GM23338 (cell line): ENCODE data around the gene GALNT9. TPM values are rescaled to one million over a fixed set of nuclear protein-coding genes. Genes with fewer than 3 reads are reported as not detected.

Source experiments
- ATAC-seq: fragments of 200-7000 bp; cut with Tn5 transposase; 3 replicates; pipeline ENCODE4 v1.9.1; 2020
- DNase-seq: peaks from one replicate; pipeline ENCODE4 v3.0.0-alpha.2; 2015; ENCODE audit warnings: low spot score
- H2AFZ ChIP-seq: fragments of 200-600 bp; sonication (generic); 2 replicates; pipeline ENCODE4 v1.8.0; 2016; ENCODE audit warnings: antibody characterized with exemption, mild to moderate bottlenecking, moderate library complexity
- H3F3A ChIP-seq: fragments of 200-600 bp; sonication (generic); replicated peaks from 2 replicates; pipeline ENCODE4 v1.8.0; 2017; ENCODE audit warnings: antibody characterized with exemption, mixed run types, low read depth
- H3K27ac ChIP-seq: fragments of 200-600 bp; sonication (generic); 2 replicates; pipeline ENCODE4 v1.6.1; 2016; ENCODE audit warnings: low read depth
- H3K27me3 ChIP-seq: fragments of 200-600 bp; sonication (generic); 2 replicates; pipeline ENCODE4 v1.8.0; 2016; ENCODE audit warnings: mild to moderate bottlenecking, mixed run types, moderate library complexity; ENCODE audit not compliant: insufficient read depth
- H3K36me3 ChIP-seq: fragments of 200-600 bp; sonication (generic); 2 replicates; pipeline ENCODE4 v1.8.0; 2016; ENCODE audit warnings: mild to moderate bottlenecking; ENCODE audit not compliant: insufficient read depth
- H3K4me1 ChIP-seq: fragments of 200-600 bp; sonication (generic); 2 replicates; pipeline ENCODE4 v1.8.0; 2016; ENCODE audit warnings: mild to moderate bottlenecking, moderate library complexity; ENCODE audit not compliant: insufficient read depth
- H3K4me2 ChIP-seq: fragments of 200-600 bp; sonication (generic); 2 replicates; pipeline ENCODE4 v1.7.1; 2017; ENCODE audit warnings: mixed run types
- H3K4me3 ChIP-seq: fragments of 200-600 bp; sonication (generic); 2 replicates; pipeline ENCODE4 v1.6.1; 2016; ENCODE audit warnings: mixed run types
- H3K79me2 ChIP-seq: fragments of 200-600 bp; sonication (generic); replicated peaks from 2 replicates; pipeline ENCODE4 v1.8.0; 2017; ENCODE audit warnings: mild to moderate bottlenecking; ENCODE audit not compliant: insufficient read depth
- H3K9me2 ChIP-seq: fragments of 200-600 bp; sonication (generic); 2 replicates; pipeline ENCODE4 v1.8.0; 2017; ENCODE audit not compliant: insufficient read depth
- H4K20me1 ChIP-seq: fragments of 200-600 bp; sonication (generic); replicated peaks from 2 replicates; pipeline ENCODE4 v1.8.0; 2017; ENCODE audit warnings: mild to moderate bottlenecking; ENCODE audit not compliant: insufficient read depth
- H3K27ac Mint-ChIP-seq: 2 replicates; pipeline ENCODE4 v1.8.0; 2020; ENCODE audit warnings: inconsistent platforms, mild to moderate bottlenecking, moderate library complexity, mixed read lengths
- H3K27me3 Mint-ChIP-seq: 3 replicates; pipeline ENCODE4 v1.8.0; 2022; ENCODE audit warnings: low read depth, mild to moderate bottlenecking, moderate library complexity, mixed read lengths, inconsistent platforms; ENCODE audit not compliant: insufficient read depth, poor library complexity
- H3K36me3 Mint-ChIP-seq: 3 replicates; pipeline ENCODE4 v1.8.0; 2021; ENCODE audit warnings: low read depth, mild to moderate bottlenecking, inconsistent platforms, moderate library complexity, mixed read lengths
- H3K4me1 Mint-ChIP-seq: 3 replicates; pipeline ENCODE4 v1.8.0; 2020; ENCODE audit warnings: mild to moderate bottlenecking, inconsistent platforms, mixed read lengths
- H3K4me3 Mint-ChIP-seq: 3 replicates; pipeline ENCODE4 v1.8.0; 2021; ENCODE audit warnings: moderate library complexity, mild to moderate bottlenecking, inconsistent platforms, mixed read lengths
- H3K9me3 Mint-ChIP-seq: 3 replicates; pipeline ENCODE4 v1.8.0; 2020; ENCODE audit warnings: moderate library complexity, mild to moderate bottlenecking, inconsistent platforms, mixed read lengths
- CREB1 ChIP-seq: fragments of 250-450 bp; sonication (Bioruptor Pico); IDR thresholded peaks from 2 replicates; pipeline ENCODE4 v1.5.0; 2020; ENCODE audit warnings: low read depth, mild to moderate bottlenecking, moderate library complexity
- CTCF ChIP-seq, 2 experiments: fragments of 200-600 bp in 1 of 2; sonication (generic) in 1 of 2; conservative IDR thresholded peaks; 2 replicates each; pipeline versions ENCODE4 v1.5.1 to v1.6.1; 2016 to 2017; ENCODE audit warnings: antibody characterized with exemption in 2 of 2, low read depth in 2 of 2, mild to moderate bottlenecking in 2 of 2, moderate library complexity in 1 of 2
- EZH2 ChIP-seq: fragments of 200-600 bp; sonication (generic); IDR thresholded peaks from one replicate; pipeline ENCODE4 v1.8.0; 2017; ENCODE audit warnings: antibody characterized with exemption, mild to moderate bottlenecking, low read depth; ENCODE audit not compliant: unreplicated experiment
- EZH2phosphoT487 ChIP-seq: fragments of 200-600 bp; sonication (generic); IDR thresholded peaks from one replicate; pipeline ENCODE4 v1.8.1; 2018; ENCODE audit warnings: antibody characterized with exemption; ENCODE audit not compliant: unreplicated experiment
- JUNB ChIP-seq: IDR thresholded peaks from one replicate; pipeline ENCODE4 v1.6.1; 2016; ENCODE audit warnings: antibody characterized with exemption; ENCODE audit not compliant: unreplicated experiment
- NANOG ChIP-seq: IDR thresholded peaks from 2 replicates; pipeline ENCODE4 v1.6.1; 2016; ENCODE audit warnings: antibody characterized with exemption, borderline replicate concordance
- POLR2AphosphoS5 ChIP-seq: IDR thresholded peaks from 2 replicates; pipeline ENCODE4 v1.6.1; 2016; ENCODE audit warnings: antibody characterized with exemption, low read depth
- STAT1 ChIP-seq: IDR thresholded peaks from one replicate; pipeline ENCODE4 v1.6.1; 2016; ENCODE audit warnings: antibody characterized with exemption; ENCODE audit not compliant: unreplicated experiment
- ZNF114 ChIP-seq: fragments of 250-450 bp; sonication (Bioruptor Pico); IDR thresholded peaks from 2 replicates; pipeline ENCODE4 v1.5.0; 2020; ENCODE audit warnings: mild to moderate bottlenecking, moderate library complexity
- ZNF331 ChIP-seq: fragments of 250-450 bp; sonication (Bioruptor Pico); IDR thresholded peaks from 2 replicates; pipeline ENCODE4 v1.5.0; 2020; ENCODE audit warnings: low read depth, mild to moderate bottlenecking, moderate library complexity
- ZNF462 ChIP-seq: fragments of 250-450 bp; sonication (Bioruptor Pico); IDR thresholded peaks from 2 replicates; pipeline ENCODE4 v1.5.0; 2020; ENCODE audit warnings: mild to moderate bottlenecking, moderate library complexity
- polyA plus RNA-seq: library from polyadenylated mRNA; unstranded; fragments of >200 nt; fragmentation: Nextera tagmentation; extraction: Ambion mirVana; gene quantifications from 2 replicates; pipeline ENCODE4 v1.2.1, GENCODE V29; 2016
- total RNA-seq: library from RNA; depleted of rRNA; stranded (reverse); fragments of >200 nt; shearing (Covaris generic); gene quantifications from 2 replicates; pipeline ENCODE4 v1.2.3, GENCODE V29; 2014
- TF ChIP-seq, protein P1 (sequence below): IDR thresholded peaks from one replicate; pipeline ENCODE4 v1.6.1; 2018; ENCODE audit warnings: antibody characterized with exemption; ENCODE audit not compliant: unreplicated experiment
- TF ChIP-seq, protein P2 (sequence below): IDR thresholded peaks from 2 replicates; pipeline ENCODE4 v1.6.1; 2016; ENCODE audit warnings: antibody characterized with exemption

GALNT9 gene
- total and polyA plus RNA-seq, 2 experiments from 2014 or later: 0.81 to 2.5 TPM

- H3K27ac Mint-ChIP-seq: no peak overlapping the region
- no peak for DNase-seq
Observed at GRCh38 chr12:132259364-132259871, 70.0 kb downstream of the GALNT9 start.

More at GRCh38 chr12:132259364-132259871, 70.0 kb downstream of the GALNT9 start:
- no peaks in the 10 kb centered on the region for H3K9me2 ChIP-seq
- ATAC-seq: no peak
- no peaks in the 10 kb centered on the region for H3F3A ChIP-seq
- no peak overlapping the region for H2AFZ ChIP-seq
- Mint-ChIP-seq H3K36me3 (no peaks in the 10 kb centered on the region; the same call in 2 of the 3 replicates), H3K9me3 (no peaks in the 10 kb centered on the region; the same call in 2 of the 3 replicates), H3K4me3 (no peak overlapping the region), H3K27me3 (peaks cover 16% of the 10 kb centered on the region), H3K4me1 (peaks cover 16% of the 10 kb centered on the region)
- H3K27ac ChIP-seq: no peak overlapping the region
- H3K4me3 ChIP-seq: no peak overlapping the region
- no peak overlapping the region for H3K4me2 ChIP-seq
- H3K79me2 ChIP-seq: no peaks in the 10 kb centered on the region
- no peaks in the 10 kb centered on the region for H4K20me1 ChIP-seq
- no peaks in the 10 kb centered on the region for H3K36me3 ChIP-seq
- H3K27me3 ChIP-seq: no peaks in the 10 kb centered on the region
- peaks cover 12% of the 10 kb centered on the region; the same call in 1 of the 2 replicates for H3K4me1 ChIP-seq
- TF ChIP-seq, protein P1, sequence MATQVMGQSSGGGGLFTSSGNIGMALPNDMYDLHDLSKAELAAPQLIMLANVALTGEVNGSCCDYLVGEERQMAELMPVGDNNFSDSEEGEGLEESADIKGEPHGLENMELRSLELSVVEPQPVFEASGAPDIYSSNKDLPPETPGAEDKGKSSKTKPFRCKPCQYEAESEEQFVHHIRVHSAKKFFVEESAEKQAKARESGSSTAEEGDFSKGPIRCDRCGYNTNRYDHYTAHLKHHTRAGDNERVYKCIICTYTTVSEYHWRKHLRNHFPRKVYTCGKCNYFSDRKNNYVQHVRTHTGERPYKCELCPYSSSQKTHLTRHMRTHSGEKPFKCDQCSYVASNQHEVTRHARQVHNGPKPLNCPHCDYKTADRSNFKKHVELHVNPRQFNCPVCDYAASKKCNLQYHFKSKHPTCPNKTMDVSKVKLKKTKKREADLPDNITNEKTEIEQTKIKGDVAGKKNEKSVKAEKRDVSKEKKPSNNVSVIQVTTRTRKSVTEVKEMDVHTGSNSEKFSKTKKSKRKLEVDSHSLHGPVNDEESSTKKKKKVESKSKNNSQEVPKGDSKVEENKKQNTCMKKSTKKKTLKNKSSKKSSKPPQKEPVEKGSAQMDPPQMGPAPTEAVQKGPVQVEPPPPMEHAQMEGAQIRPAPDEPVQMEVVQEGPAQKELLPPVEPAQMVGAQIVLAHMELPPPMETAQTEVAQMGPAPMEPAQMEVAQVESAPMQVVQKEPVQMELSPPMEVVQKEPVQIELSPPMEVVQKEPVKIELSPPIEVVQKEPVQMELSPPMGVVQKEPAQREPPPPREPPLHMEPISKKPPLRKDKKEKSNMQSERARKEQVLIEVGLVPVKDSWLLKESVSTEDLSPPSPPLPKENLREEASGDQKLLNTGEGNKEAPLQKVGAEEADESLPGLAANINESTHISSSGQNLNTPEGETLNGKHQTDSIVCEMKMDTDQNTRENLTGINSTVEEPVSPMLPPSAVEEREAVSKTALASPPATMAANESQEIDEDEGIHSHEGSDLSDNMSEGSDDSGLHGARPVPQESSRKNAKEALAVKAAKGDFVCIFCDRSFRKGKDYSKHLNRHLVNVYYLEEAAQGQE: no peak
- TF ChIP-seq ZNF331 (CRISPR knock-in tag) (no peak), CREB1 (CRISPR knock-in tag) (no peak), EZH2 (no peak), STAT1 (no peak), EZH2phosphoT487 (no peak), POLR2AphosphoS5 (no peak), ZNF114 (CRISPR knock-in tag) (no peak), ZNF462 (CRISPR knock-in tag) (no peak), CTCF (conservative IDR thresholded peaks at IDR 0.05; ENCODE audit: low read depth in 2 of 2) (no peak), NANOG (no peak), JUNB (no peak)
- TF ChIP-seq, protein P2, sequence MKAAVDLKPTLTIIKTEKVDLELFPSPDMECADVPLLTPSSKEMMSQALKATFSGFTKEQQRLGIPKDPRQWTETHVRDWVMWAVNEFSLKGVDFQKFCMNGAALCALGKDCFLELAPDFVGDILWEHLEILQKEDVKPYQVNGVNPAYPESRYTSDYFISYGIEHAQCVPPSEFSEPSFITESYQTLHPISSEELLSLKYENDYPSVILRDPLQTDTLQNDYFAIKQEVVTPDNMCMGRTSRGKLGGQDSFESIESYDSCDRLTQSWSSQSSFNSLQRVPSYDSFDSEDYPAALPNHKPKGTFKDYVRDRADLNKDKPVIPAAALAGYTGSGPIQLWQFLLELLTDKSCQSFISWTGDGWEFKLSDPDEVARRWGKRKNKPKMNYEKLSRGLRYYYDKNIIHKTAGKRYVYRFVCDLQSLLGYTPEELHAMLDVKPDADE: no peak
